H1 (cell line): Measurements from ENCODE around the gene WDFY4. TPM values are rescaled to one million over a fixed set of nuclear protein-coding genes. Genes with fewer than 3 reads are reported as not detected.

ENCODE experiments used
- CTCF ChIA-PET: fragments of 300-600 bp; sonication (Branson Sonifier 250); formaldehyde crosslinking; loops from one replicate; lab custom pipeline; 2021; ENCODE audit not compliant: partially characterized antibody; lab: Charles Lee
- POLR2A ChIA-PET: fragments of 300-600 bp; sonication (Branson Sonifier 250); formaldehyde crosslinking; loops from one replicate; lab custom pipeline; 2021; ENCODE audit warnings: inconsistent platforms; ENCODE audit not compliant: partially characterized antibody; lab: Charles Lee
- DNase-seq, 2 experiments: peaks; one replicate each; pipeline versions ENCODE4 v3.0.0 to v3.0.0-alpha.2; 2010 to 2022; ENCODE audit warnings: low spot score in 2 of 2, low read depth in 1 of 2, mixed read lengths in 1 of 2
- FAIRE-seq: peaks from 2 replicates; lab custom pipeline; 2011; peaks lifted over from hg19 to GRCh38; lab: Jason Lieb, UNC
- H2AFZ ChIP-seq: 2 replicates; pipeline ENCODE4 v1.8.1; 2012; ENCODE audit warnings: low read length, inconsistent platforms
- H2AK5ac ChIP-seq: 2 replicates; pipeline ENCODE4 v1.6.1; 2013; ENCODE audit warnings: low read depth, low read length
- H2BK120ac ChIP-seq: replicated peaks from 2 replicates; pipeline ENCODE3; 2013; ENCODE audit warnings: low read depth, low read length, inconsistent platforms
- H2BK12ac ChIP-seq: 2 replicates; pipeline ENCODE4 v1.6.1; 2013; ENCODE audit warnings: low read depth, low read length
- H2BK15ac ChIP-seq: 2 replicates; pipeline ENCODE4 v1.6.1; 2013; ENCODE audit warnings: low read length
- H2BK20ac ChIP-seq: 2 replicates; pipeline ENCODE4 v1.6.1; 2013; ENCODE audit warnings: low read length
- H2BK5ac ChIP-seq: 2 replicates; pipeline ENCODE4 v1.6.1; 2013; ENCODE audit warnings: low read depth, low read length
- H3K14ac ChIP-seq: 2 replicates; pipeline ENCODE4 v1.6.1; 2013; ENCODE audit warnings: inconsistent platforms; ENCODE audit not compliant: insufficient read length
- H3K18ac ChIP-seq: 2 replicates; pipeline ENCODE4 v1.6.1; 2013; ENCODE audit warnings: low read length; ENCODE audit errors: extremely low read depth
- H3K23ac ChIP-seq: 2 replicates; pipeline ENCODE4 v1.6.1; 2013; ENCODE audit warnings: inconsistent platforms; ENCODE audit not compliant: insufficient read length
- H3K23me2 ChIP-seq: 2 replicates; pipeline ENCODE4 v1.6.1; 2013; ENCODE audit warnings: low read depth, low read length
- H3K27ac ChIP-seq: 2 replicates; pipeline ENCODE4 v1.6.1; 2011; ENCODE audit warnings: low read depth, low read length, inconsistent platforms
- H3K27me3 ChIP-seq, 4 experiments: replicated peaks in 1 of 4; 1 replicate in 1 of 4; 2 replicates in 3 of 4; pipeline versions ENCODE4 v1.6.1 to v1.8.1; 2011 to 2013; ENCODE audit warnings: low read length in 3 of 4, mild to moderate bottlenecking in 3 of 4, inconsistent platforms in 2 of 4, mixed read lengths in 2 of 4, moderate library complexity in 1 of 4; ENCODE audit not compliant: control insufficient read depth in 3 of 4, insufficient read depth in 3 of 4; ENCODE audit errors: extremely low read depth in 1 of 4
- H3K36me3 ChIP-seq, 4 experiments: 2 replicates each; pipeline versions ENCODE4 v1.6.1 to v1.8.1; 2011 to 2013; ENCODE audit warnings: mild to moderate bottlenecking in 4 of 4, low read length in 3 of 4, moderate library complexity in 2 of 4, control low read depth in 1 of 4, inconsistent platforms in 1 of 4; ENCODE audit not compliant: insufficient read depth in 4 of 4, control insufficient read depth in 2 of 4
- H3K4ac ChIP-seq: replicated peaks from 2 replicates; pipeline ENCODE3; 2013; ENCODE audit warnings: low read length, low read depth, mixed read lengths, inconsistent platforms; ENCODE audit not compliant: insufficient read length
- H3K4me1 ChIP-seq, 4 experiments: replicated peaks in 1 of 4; 1 replicate in 1 of 4; 2 replicates in 3 of 4; pipeline versions ENCODE4 v1.6.1 to v1.8.1; 2011 to 2013; ENCODE audit warnings: low read length in 3 of 4, inconsistent platforms in 2 of 4, mixed read lengths in 1 of 4; ENCODE audit not compliant: insufficient read depth in 4 of 4, control insufficient read depth in 3 of 4
- H3K4me2 ChIP-seq, 2 experiments: 2 replicates each; pipeline versions ENCODE4 v1.6.1 to v1.8.1; 2011 to 2013; ENCODE audit warnings: low read depth in 2 of 2, low read length in 2 of 2, control low read depth in 1 of 2, inconsistent platforms in 1 of 2, mild to moderate bottlenecking in 1 of 2; ENCODE audit not compliant: insufficient read depth in 1 of 2
- H3K4me3 ChIP-seq, 4 experiments: fragments of 200-600, 300-600 bp in 1 of 4; sonication (generic), shearing (Covaris generic), sonication (Bioruptor Twin) in 1 of 4; 2 replicates each; pipeline versions ENCODE4 v1.5.1 to v1.8.1; 2011 to 2016; ENCODE audit warnings: low read length in 4 of 4, low read depth in 3 of 4, control low read depth in 2 of 4, inconsistent platforms in 2 of 4, mild to moderate bottlenecking in 2 of 4, mixed read lengths in 1 of 4, moderate library complexity in 1 of 4; ENCODE audit not compliant: insufficient read depth in 2 of 4; ENCODE audit errors: extremely low read depth in 1 of 4
- H3K56ac ChIP-seq: replicated peaks from 2 replicates; pipeline ENCODE3; 2013; ENCODE audit warnings: low read depth, mild to moderate bottlenecking, mixed read lengths, low read length, inconsistent platforms; ENCODE audit not compliant: insufficient read length
- H3K79me1 ChIP-seq: 2 replicates; pipeline ENCODE4 v1.6.1; 2013; ENCODE audit warnings: low read depth, low read length, control low read depth
- H3K79me2 ChIP-seq, 2 experiments: 2 replicates each; pipeline versions ENCODE4 v1.6.1 to v1.8.1; 2012 to 2013; ENCODE audit warnings: low read length in 2 of 2, mild to moderate bottlenecking in 2 of 2, inconsistent platforms in 1 of 2; ENCODE audit not compliant: insufficient read depth in 2 of 2, control insufficient read depth in 1 of 2
- H3K9ac ChIP-seq, 4 experiments: replicated peaks in 1 of 4; 1 replicate in 1 of 4; 2 replicates in 3 of 4; pipeline versions ENCODE4 v1.6.1 to v1.8.1; 2011 to 2013; ENCODE audit warnings: low read depth in 3 of 4, low read length in 3 of 4, control low read depth in 2 of 4, mild to moderate bottlenecking in 2 of 4, moderate library complexity in 2 of 4, inconsistent platforms in 1 of 4; ENCODE audit errors: extremely low read depth in 1 of 4
- H3K9me3 ChIP-seq, 2 experiments: 2 replicates each; pipeline versions ENCODE4 v1.6.1 to v1.8.1; 2012 to 2013; ENCODE audit warnings: mild to moderate bottlenecking in 2 of 2, moderate library complexity in 2 of 2, control low read depth in 1 of 2, inconsistent platforms in 1 of 2, low read depth in 1 of 2, low read length in 1 of 2, mixed read lengths in 1 of 2; ENCODE audit not compliant: insufficient read depth in 2 of 2
- H4K20me1 ChIP-seq, 2 experiments: replicated peaks in 1 of 2; 2 replicates each; pipeline versions ENCODE3 to v1.8.1; 2011 to 2013; ENCODE audit warnings: inconsistent platforms in 2 of 2, low read length in 2 of 2, mild to moderate bottlenecking in 1 of 2; ENCODE audit not compliant: insufficient read depth in 2 of 2, control insufficient read depth in 1 of 2
- H4K5ac ChIP-seq: 2 replicates; pipeline ENCODE4 v1.6.1; 2013; ENCODE audit warnings: low read length, low read depth, mixed read lengths, inconsistent platforms; ENCODE audit not compliant: insufficient read length
- H4K8ac ChIP-seq: 2 replicates; pipeline ENCODE4 v1.8.0; 2013; ENCODE audit warnings: mild to moderate bottlenecking, moderate library complexity, low read length, inconsistent platforms; ENCODE audit not compliant: insufficient read depth; ENCODE audit errors: extremely low read depth
- H4K91ac ChIP-seq: replicated peaks from 2 replicates; pipeline ENCODE3; 2013; ENCODE audit warnings: low read length, mixed read lengths, inconsistent platforms; ENCODE audit not compliant: insufficient read length
- BCL11A ChIP-seq, 2 experiments: IDR thresholded peaks; one replicate each; pipeline ENCODE4 v1.6.1; 2011; ENCODE audit warnings: low read depth in 2 of 2, low read length in 2 of 2, mild to moderate bottlenecking in 2 of 2
- JUN ChIP-seq: IDR thresholded peaks from 2 replicates; pipeline ENCODE4 v1.6.1; 2011; ENCODE audit warnings: low read depth, mild to moderate bottlenecking, improper control_type of control experiment, low read length
- NRF1 ChIP-seq: IDR thresholded peaks from 2 replicates; pipeline ENCODE4 v1.6.1; 2011; ENCODE audit warnings: mild to moderate bottlenecking, low read depth, low read length, improper control_type of control experiment
- RBBP5 ChIP-seq: IDR thresholded peaks from 2 replicates; pipeline ENCODE4 v1.7.1; 2012; ENCODE audit warnings: low read depth, mild to moderate bottlenecking, inconsistent platforms, low read length, moderate library complexity, borderline replicate concordance
- WGBS, 2 experiments: shearing (Covaris generic) in 1 of 2; methylation state at CpG; one replicate each; pipeline versions ENCODE4 v1.1.6 to v1.1.7; 2013 to 2015; ENCODE audit warnings: low lambda C conversion rate in 2 of 2, mixed read lengths in 2 of 2, inconsistent platforms in 1 of 2, low coverage in 1 of 2, missing lambda C conversion rate in 1 of 2; ENCODE audit not compliant: insufficient replicate concordance in 2 of 2, insufficient coverage in 1 of 2, insufficient read length in 1 of 2; ENCODE audit errors: extremely low coverage in 1 of 2, missing lambda C conversion rate in 1 of 2; 5-methylcytosine and 5-hydroxymethylcytosine counted together
- polyA plus RNA-seq, 7 experiments: library from polyadenylated mRNA; depleted of rRNA in 3 of 7; stranded (reverse) in 5 of 7; unstranded in 2 of 7; fragments of >200 nt in 5 of 7; fragments of 200-250 nt in 2 of 7; gene quantifications; 1 replicate in 5 of 7; 2 replicates in 1 of 7; 4 replicates in 1 of 7; pipeline versions ENCODE4 v1.2.1 to v1.2.3, GENCODE V29; 2011 to 2013; ENCODE audit warnings: missing spikeins in 2 of 7, mixed read lengths in 2 of 7
- total RNA-seq: library from RNA; stranded (reverse); fragmentation: NEBNext Ultra II Directional; extraction: Animal tissue kit (Norgen Biotek cat#: 25700); gene quantifications from 2 replicates; pipeline ENCODE4 v1.2.1, GENCODE V29; 2021

The WDFY4 gene
- total and polyA plus RNA-seq, 2 of the 8 experiments (the other 6 are each of a cell fraction or from before 2014, with no cell fraction given), result not detected

DNA sequence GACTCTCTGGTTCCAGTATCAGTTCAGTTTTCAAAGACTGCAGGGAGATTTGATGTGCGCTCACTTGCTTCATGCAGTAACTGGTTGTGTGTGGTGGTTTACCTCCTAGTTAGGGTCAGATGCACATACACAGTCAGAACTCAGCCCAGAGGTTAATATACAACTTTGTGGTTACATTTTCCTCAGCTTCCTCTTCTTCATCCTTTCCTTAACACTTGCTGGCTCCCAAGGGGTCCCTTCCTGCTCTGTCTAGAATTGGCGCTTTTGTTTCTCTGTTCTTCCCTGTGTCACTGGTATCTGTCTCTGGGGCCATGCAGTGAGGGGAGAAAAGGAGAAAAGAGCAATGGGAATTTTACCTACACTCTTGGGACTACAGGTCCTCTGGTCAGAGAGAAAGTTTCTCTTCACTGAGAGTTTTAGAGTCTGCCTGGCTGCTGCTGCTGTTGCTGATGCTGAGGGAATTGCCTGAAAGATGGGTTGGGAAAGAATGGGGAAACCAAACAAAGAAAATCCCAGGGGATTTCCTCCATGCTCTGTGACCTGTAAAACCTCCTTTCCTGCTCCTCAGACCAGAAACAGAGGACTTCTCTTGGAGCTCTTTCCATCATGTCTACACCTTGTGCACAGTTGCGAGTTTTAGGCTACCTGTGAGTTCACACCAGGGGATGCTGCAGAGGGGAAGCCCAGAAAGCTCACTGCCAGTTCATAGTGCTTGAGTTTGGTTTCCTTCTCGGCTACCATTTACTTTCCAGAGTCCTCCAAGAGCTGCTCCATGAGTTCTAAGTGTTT is 74.6 kb downstream of the WDFY4 start:
- no peak overlapping the region for H3K9ac ChIP-seq
- no peak overlapping the region for H4K5ac ChIP-seq
- H3K79me2 ChIP-seq, result no peaks in the 10 kb centered on the region
- H4K20me1 ChIP-seq, result no peaks in the 10 kb centered on the region
- no peak overlapping the region for H3K23ac ChIP-seq
- H4K8ac ChIP-seq, result no peak overlapping the region
- CTCF ChIA-PET, result interaction anchor here (0.8 to 2.1 kb wide), 5 partner anchors 10 to 265 kb away, joined by 3 to 12 read pairs (median 4); no protein-coding TSS in a partner anchor
- peak overlapping the region; percentile 66; the same call in 1 of the 2 replicates for H2AFZ ChIP-seq
- DNase-seq, result no peak
- H2BK12ac ChIP-seq, result no peak overlapping the region
- H2AK5ac ChIP-seq, result no peak overlapping the region
- H2BK120ac ChIP-seq, result no peak overlapping the region
- H3K79me1 ChIP-seq, result no peaks in the 10 kb centered on the region
- H2BK15ac ChIP-seq, result no peak overlapping the region
- H3K14ac ChIP-seq, result peak overlapping the region; percentile 56
- no peak overlapping the region for H3K4me2 ChIP-seq
- no peaks in the 10 kb centered on the region for H3K27me3 ChIP-seq
- FAIRE-seq, result no peak
- no peaks in the 10 kb centered on the region for H3K23me2 ChIP-seq
- 92% methylated on average over 4 of the region's 4 CpGs; no CpG with 5 or more reads in 1 of the 2 experiments for whole genome bisulfite sequencing, 2 experiments
- no peak overlapping the region for H2BK20ac ChIP-seq
- no peak overlapping the region for H4K91ac ChIP-seq
- TF ChIP-seq JUN (no peak), NRF1 (no peak), BCL11A (IDR thresholded peaks at IDR 0.05; ENCODE audit: low read depth in 2 of 2, low read length in 2 of 2) (no peak), RBBP5 (no peak)
- H3K9me3 ChIP-seq, result no peaks in the 10 kb centered on the region
- no peaks in the 10 kb centered on the region for H3K4me1 ChIP-seq
- no peak overlapping the region for H3K4ac ChIP-seq
- no peak overlapping the region for H3K18ac ChIP-seq
- POLR2A ChIA-PET, result no interaction called here
- H3K27ac ChIP-seq, result no peak overlapping the region
- H3K56ac ChIP-seq, result no peak overlapping the region
- H2BK5ac ChIP-seq, result no peak overlapping the region
- H3K4me3 ChIP-seq, result no peak overlapping the region
- H3K36me3 ChIP-seq, result no peaks in the 10 kb centered on the region
